NCI-H146 treated with DMSO at 0.1 percent for 48 hours (cell line): ENCODE measurements around the gene ADPRHL1.

Experiments
- DNase-seq: peaks from one replicate; lab custom pipeline; 2025; ENCODE audit not compliant: unreplicated experiment; lab: John Stamatoyannopoulos, UW

The ADPRHL1 gene

DNA sequence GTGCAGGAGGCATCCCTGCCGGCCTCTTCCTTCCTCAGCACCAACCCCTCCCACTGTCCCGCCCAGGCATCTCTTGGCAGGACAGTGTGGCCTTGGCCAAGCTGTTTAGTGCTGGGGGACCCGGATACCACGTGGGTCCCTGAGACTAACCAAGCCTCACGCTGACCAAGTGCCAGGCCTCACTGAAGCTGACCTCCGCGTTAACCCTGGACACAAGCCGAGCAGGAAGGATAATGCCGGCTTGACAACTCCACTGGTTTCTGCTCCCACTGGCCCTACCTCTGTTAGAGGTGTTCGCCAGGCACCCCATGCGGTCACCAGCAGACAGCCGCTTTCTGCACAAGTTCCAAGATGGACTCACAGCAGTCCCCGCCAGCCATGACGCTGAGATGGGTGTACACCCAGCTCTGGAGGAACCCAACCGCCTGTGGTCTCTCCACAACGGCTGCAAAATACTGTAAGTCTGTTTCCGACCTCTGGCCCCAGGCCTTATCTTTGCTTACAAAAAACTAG lies 101.7 kb downstream of the ADPRHL1 start:
- DNase-seq, result no peak

- no peak for DNase-seq
These were observed 102.4 kb downstream of the ADPRHL1 start for GRCh38 chr13:113350938-113351335.

DNA sequence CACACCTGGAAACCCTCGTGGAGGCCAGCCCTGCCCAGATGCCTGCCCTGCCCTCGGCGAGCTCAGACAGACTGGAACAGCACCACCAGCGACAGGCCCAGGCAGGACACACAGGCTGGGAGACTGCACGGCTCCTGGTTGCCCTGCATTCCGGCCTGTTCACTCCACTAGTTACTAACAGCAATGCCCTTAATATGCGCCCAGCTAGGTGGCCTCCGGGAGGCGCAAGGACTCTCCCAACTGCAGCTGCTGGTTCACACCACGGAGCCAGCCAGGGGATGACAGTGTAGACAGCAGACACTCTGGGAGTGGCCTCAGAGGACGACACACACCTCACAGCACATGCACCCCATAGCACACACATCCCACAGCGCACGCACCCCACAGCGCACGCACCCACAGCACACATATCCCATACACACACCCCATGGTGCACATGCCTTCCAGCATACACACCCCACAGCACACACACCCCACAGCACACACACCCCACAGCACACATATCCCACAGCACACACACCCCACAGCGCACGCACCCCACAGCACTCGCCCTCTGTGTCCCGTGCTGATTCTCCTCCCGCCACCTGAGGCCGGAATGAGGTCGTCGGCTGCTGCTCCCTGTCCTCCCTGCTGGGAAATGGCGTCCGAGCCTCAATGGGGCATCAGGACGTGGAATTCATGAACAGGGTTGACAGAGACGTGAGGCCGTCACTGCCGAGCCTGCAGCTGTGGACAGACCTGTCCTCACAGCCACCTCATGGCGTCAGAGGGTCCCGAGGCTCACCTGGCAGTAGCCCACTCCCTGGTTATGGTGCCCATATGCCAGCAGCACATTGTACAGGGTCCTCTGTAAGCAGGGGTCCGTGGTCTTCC lies 103.0 kb downstream of the ADPRHL1 start:
- no peak for DNase-seq
